WTC11 (cell line): ENCODE measurements around the gene LCE3A. TPM values are rescaled to one million over a fixed set of nuclear protein-coding genes. Genes with fewer than 3 reads are reported as not detected.
"Not testable (repeated sequence)": the region's sequence is repeated elsewhere in the genome, so short reads cannot be mapped to it uniquely, and the experiment has no call there.

ENCODE experiments used
- ATAC-seq: fragments of 200-7000 bp; cut with Tn5 transposase; 2 replicates; pipeline ENCODE4 v1.10.0; 2021; ENCODE audit warnings: mild to moderate bottlenecking, moderate library complexity
- CTCF ChIA-PET: fragments of 300-600 bp; sonication (Branson Sonifier 250); formaldehyde crosslinking; loops from one replicate; lab custom pipeline; 2021; ENCODE audit warnings: antibody characterized with exemption; lab: Charles Lee
- POLR2A ChIA-PET: fragments of 350-600 bp; sonication (Branson Sonifier 250); formaldehyde crosslinking; loops from one replicate; lab custom pipeline; 2021; ENCODE audit warnings: antibody characterized with exemption; lab: Charles Lee
- DNase-seq: peaks from one replicate; pipeline ENCODE4 v3.0.0; 2021; ENCODE audit warnings: low spot score
- H3K27ac Mint-ChIP-seq: 2 replicates; pipeline ENCODE4 v1.8.0; 2021; ENCODE audit warnings: mixed read lengths
- H3K27me3 Mint-ChIP-seq: 2 replicates; pipeline ENCODE4 v1.8.0; 2021; ENCODE audit warnings: low read depth, mild to moderate bottlenecking, moderate library complexity, mixed read lengths
- H3K36me3 Mint-ChIP-seq: 2 replicates; pipeline ENCODE4 v1.8.0; 2021; ENCODE audit warnings: mixed read lengths
- H3K4me1 Mint-ChIP-seq: 2 replicates; pipeline ENCODE4 v1.8.0; 2022; ENCODE audit warnings: mixed read lengths
- H3K4me3 Mint-ChIP-seq: 2 replicates; pipeline ENCODE4 v1.8.0; 2021; ENCODE audit warnings: mild to moderate bottlenecking, moderate library complexity, mixed read lengths
- H3K9me3 Mint-ChIP-seq: 2 replicates; pipeline ENCODE4 v1.8.0; 2021; ENCODE audit warnings: mixed read lengths
- RORB ChIP-seq: fragments of 250-450 bp; sonication (Bioruptor Pico); IDR thresholded peaks from 2 replicates; pipeline ENCODE4 v1.9.0; 2021; ENCODE audit warnings: mild to moderate bottlenecking
- TEAD1 ChIP-seq: sonication (generic); formaldehyde crosslinking; IDR thresholded peaks from 2 replicates; pipeline ENCODE4 v1.8.0; 2022; ENCODE audit warnings: mild to moderate bottlenecking, missing genetic modification reagents
- total RNA-seq: library from RNA; stranded (reverse); gene quantifications from 3 replicates; pipeline ENCODE4 v1.2.3, GENCODE V29; 2021

LCE3A gene
- total RNA-seq, 1 experiment from 2014 or later, result not detected

GRCh38 chr1:152579526-152579925, 43.4 kb downstream of the LCE3A start:
- H3K4me3 Mint-ChIP-seq, POLR2A ChIA-PET, DNase-seq, ATAC-seq, CTCF ChIA-PET, H3K27ac Mint-ChIP-seq, H3K4me1 Mint-ChIP-seq, H3K27me3 Mint-ChIP-seq: not testable (repeated sequence)
- Mint-ChIP-seq H3K9me3 (peaks cover 80% of the 10 kb centered on the region), H3K36me3 (peaks cover 74% of the 10 kb centered on the region)

- Mint-ChIP-seq H3K4me3 (no peak overlapping the region), H3K27ac (no peak overlapping the region), H3K9me3 (peaks cover 80% of the 10 kb centered on the region), H3K27me3 (peaks cover 13% of the 10 kb centered on the region), H3K4me1 (no peaks in the 10 kb centered on the region), H3K36me3 (peaks cover 72% of the 10 kb centered on the region)
- no peak for DNase-seq
- ChIA-PET CTCF (no interaction called here), POLR2A (no interaction called here)
- TF ChIP-seq RORB (CRISPR knock-in tag), result no peak
- no peak for TF ChIP-seq TEAD1 (CRISPR knock-in tag)
- ATAC-seq, result no peak
These were observed 45.7 kb downstream of the LCE3A start for GRCh38 chr1:152577168-152577567.

Other genes starting within 250 kb of the LCE3A start
- gene CRNN, start 208.8 kb downstream of the LCE3A start, total RNA-seq, result not detected in 3 replicates
- not detected in 3 replicates for gene LCE5A, start 112.3 kb downstream of the LCE3A start, total RNA-seq
- not detected in 3 replicates for gene CRCT1, start 108.6 kb downstream of the LCE3A start, total RNA-seq
- not detected in 3 replicates for gene LCE3E, start 56.3 kb downstream of the LCE3A start, total RNA-seq
- not detected in 3 replicates for gene LCE3D, start 42.6 kb downstream of the LCE3A start, total RNA-seq
- not detected in 3 replicates for gene LCE3C, start 22.9 kb downstream of the LCE3A start, total RNA-seq
- not detected in 3 replicates for gene LCE3B, start 9.3 kb downstream of the LCE3A start, total RNA-seq
- not detected in 3 replicates for gene LCE2D, start 40.3 kb upstream of the LCE3A start, total RNA-seq
- not detected in 3 replicates for gene LCE2C, start 52.2 kb upstream of the LCE3A start, total RNA-seq
- not detected in 3 replicates for gene LCE2B, start 63.0 kb upstream of the LCE3A start, total RNA-seq
- not detected in 3 replicates for gene LCE2A, start 75.2 kb upstream of the LCE3A start, total RNA-seq
- gene LCE4A, start 85.1 kb upstream of the LCE3A start, total RNA-seq, result not detected in 3 replicates
- gene KPRP, start 134.9 kb upstream of the LCE3A start, total RNA-seq, result not detected in 3 replicates
- gene LCE1F, start 152.0 kb upstream of the LCE3A start, total RNA-seq, result not detected in 3 replicates
- gene LCE1E, start 163.2 kb upstream of the LCE3A start, total RNA-seq, result not detected in 3 replicates
- gene LCE1D, start 173.6 kb upstream of the LCE3A start, total RNA-seq, result not detected in 3 replicates
- gene LCE1C, start 183.5 kb upstream of the LCE3A start, total RNA-seq, result not detected in 3 replicates
- gene LCE1B, start 188.9 kb upstream of the LCE3A start, total RNA-seq, result not detected in 3 replicates
- not detected in 3 replicates for gene LCE1A, start 204.4 kb upstream of the LCE3A start, total RNA-seq
- not detected in 3 replicates for gene LCE6A, start 219.8 kb upstream of the LCE3A start, total RNA-seq
- not detected in 3 replicates for gene LCE7A, start 236.9 kb upstream of the LCE3A start, total RNA-seq